ENCODE measurements around the gene TCAP. TPM values are rescaled to one million over a fixed set of nuclear protein-coding genes. Genes with fewer than 3 reads are reported as not detected.
"Not testable (repeated sequence)": the region's sequence is repeated elsewhere in the genome, so short reads cannot be mapped to it uniquely, and the experiment has no call there.

TCAP gene
- polyA plus RNA-seq, 12 donors = 67.9 to 455 (median 247) TPM; not detected in 1

GRCh38 chr17:39702901-39703893 lies 38.0 kb downstream of the TCAP start:
- no peak for DNase-seq

- no peak for DNase-seq
These were observed 38.8 kb downstream of the TCAP start for GRCh38 chr17:39703913-39704312.

- DNase-seq = no peak
These were observed 39.8 kb downstream of the TCAP start for GRCh38 chr17:39704821-39705551.

GRCh38 chr17:39705786-39706348 lies 40.7 kb downstream of the TCAP start:
- no peak for DNase-seq

- DNase-seq = no peak
These were observed 41.2 kb downstream of the TCAP start for GRCh38 chr17:39706383-39706782.

- no peak for DNase-seq
These were observed 41.8 kb downstream of the TCAP start for GRCh38 chr17:39706921-39707337.

- no peak for DNase-seq
These were observed 44.3 kb downstream of the TCAP start for GRCh38 chr17:39709319-39709997.

GRCh38 chr17:39709998-39710964 lies 45.1 kb downstream of the TCAP start:
- DNase-seq = no peak

- DNase-seq = not testable (repeated sequence)
These were observed 45.9 kb downstream of the TCAP start for GRCh38 chr17:39711071-39711470.

- no peak for DNase-seq
These were observed 46.7 kb downstream of the TCAP start for GRCh38 chr17:39711851-39712250.

GRCh38 chr17:39714234-39714633 lies 49.1 kb downstream of the TCAP start:
- no peak for DNase-seq

GRCh38 chr17:39715375-39716072 lies 50.4 kb downstream of the TCAP start:
- no peak for DNase-seq

Other genes starting within 250 kb of the TCAP start
- 10 to 100 TPM in 11 of 12 donors, not detected in 1; 26.7 to 50.1 (median 33.2) TPM for gene MED1, start 214.1 kb upstream of the TCAP start, polyA plus RNA-seq (ENCODE audit: insufficient read length in 12 of 12)
- 10 to 100 TPM in 11 of 12 donors, not detected in 1; 23.5 to 59.0 (median 32.6) TPM for gene CDK12, start 203.9 kb upstream of the TCAP start, polyA plus RNA-seq (ENCODE audit: insufficient read length in 12 of 12)
- gene NEUROD2, start 57.4 kb upstream of the TCAP start, polyA plus RNA-seq (ENCODE audit: insufficient read length in 12 of 12) = under 1 TPM in 10 of 12 donors, not detected in 2; 0.03 to 0.60 (median 0.07) TPM
- 10 to 100 TPM in 1 of 12 donors, 1 to 10 TPM in 3, under 1 TPM in 7, not detected in 1; 0.32 to 15.9 (median 0.93) TPM for gene PPP1R1B, start 38.4 kb upstream of the TCAP start, polyA plus RNA-seq (ENCODE audit: insufficient read length in 12 of 12)
- gene STARD3, start 28.2 kb upstream of the TCAP start, polyA plus RNA-seq (ENCODE audit: insufficient read length in 12 of 12) = 10 to 100 TPM in 11 of 12 donors, not detected in 1; 27.6 to 38.4 (median 33.3) TPM
- gene PNMT, start 3.1 kb downstream of the TCAP start, polyA plus RNA-seq (ENCODE audit: insufficient read length in 12 of 12) = 1 to 10 TPM in 10 of 12 donors, not detected in 2; 1.2 to 7.5 (median 3.6) TPM
- gene PGAP3, start 22.7 kb downstream of the TCAP start, polyA plus RNA-seq (ENCODE audit: insufficient read length in 12 of 12) = 10 to 100 TPM in 11 of 12 donors, not detected in 1; 13.7 to 25.3 (median 18.6) TPM
- gene ERBB2, start 34.7 kb downstream of the TCAP start, polyA plus RNA-seq (ENCODE audit: insufficient read length in 12 of 12) = 100 to 1,000 TPM in 11 of 12 donors, not detected in 1; 104 to 148 (median 128) TPM
- gene MIEN1, start 65.2 kb downstream of the TCAP start, polyA plus RNA-seq (ENCODE audit: insufficient read length in 12 of 12) = 10 to 100 TPM in 11 of 12 donors, not detected in 1; 14.8 to 23.6 (median 18.9) TPM
- 1 to 10 TPM in 3 of 12 donors, under 1 TPM in 7, not detected in 2; 0.13 to 5.3 (median 0.48) TPM for gene GRB7, start 72.6 kb downstream of the TCAP start, polyA plus RNA-seq (ENCODE audit: insufficient read length in 12 of 12)
- gene IKZF3, start 199.0 kb downstream of the TCAP start, polyA plus RNA-seq (ENCODE audit: insufficient read length in 12 of 12) = 1 to 10 TPM in 1 of 12 donors, under 1 TPM in 9, not detected in 2; 0.06 to 1.5 (median 0.25) TPM
- gene ZPBP2, start 202.9 kb downstream of the TCAP start, polyA plus RNA-seq (ENCODE audit: insufficient read length in 12 of 12) = not detected

Measured in muscle of arm (tissue), 12 donors.